ENCODE data around the gene CTSO. TPM values are rescaled to one million over a fixed set of nuclear protein-coding genes. Genes with fewer than 3 reads are reported as not detected.

Gene CTSO
- total and polyA plus RNA-seq, 3 experiments from 2014 or later, result 4.1 to 39.1 (median 4.1) TPM

GRCh38 chr4:155908187-155909139, 45.2 kb downstream of the CTSO start:
- Mint-ChIP-seq H3K27ac (peak overlapping the region in 1 of 8 donors; percentile 1), H3K4me1 (no peaks in the 10 kb centered on the region), H3K36me3 (no peaks in the 10 kb centered on the region), H3K4me3 (no peak overlapping the region), H3K27me3 (peaks cover 2 to 20% of the 10 kb centered on the region in 2 donors), H3K9me3 (no peaks in the 10 kb centered on the region)
- H3K27me3 ChIP-seq (ENCODE audit: insufficient read depth, low read length, poor library complexity, severe bottlenecking), result no peaks in the 10 kb centered on the region
- ChIA-PET POLR2A (no interaction called here), CTCF (no interaction called here)
- no peaks in the 10 kb centered on the region for H3K9me3 ChIP-seq (ENCODE audit: low read length)
- H3K4me3 ChIP-seq (ENCODE audit: low read length), result no peak overlapping the region
- no peak overlapping the region for H3K27ac ChIP-seq (ENCODE audit: low read depth, low read length)
- no peaks in the 10 kb centered on the region for H3K36me3 ChIP-seq (ENCODE audit: insufficient read depth, low read length)
- H3K4me1 ChIP-seq (ENCODE audit: insufficient read depth, low read length), result no peaks in the 10 kb centered on the region
- no peak for DNase-seq

GRCh38 chr4:155907556-155907955, 46.1 kb downstream of the CTSO start:
- H3K9me3 Mint-ChIP-seq, result no peaks in the 10 kb centered on the region
- H3K36me3 Mint-ChIP-seq, result no peaks in the 10 kb centered on the region
- Histone ChIP-seq H3K4me1 (ENCODE audit: insufficient read depth, low read length) (no peaks in the 10 kb centered on the region), H3K4me3 (ENCODE audit: low read length) (no peak overlapping the region), H3K36me3 (ENCODE audit: insufficient read depth, low read length) (no peaks in the 10 kb centered on the region), H3K27ac (ENCODE audit: low read depth, low read length) (no peak overlapping the region), H3K9me3 (ENCODE audit: low read length) (no peaks in the 10 kb centered on the region), H3K27me3 (ENCODE audit: insufficient read depth, low read length, poor library complexity, severe bottlenecking) (no peaks in the 10 kb centered on the region)
- no peaks in the 10 kb centered on the region for H3K4me1 Mint-ChIP-seq
- no peak overlapping the region for H3K4me3 Mint-ChIP-seq
- CTCF ChIA-PET, result no interaction called here
- POLR2A ChIA-PET, result no interaction called here
- H3K27me3 Mint-ChIP-seq, result peaks cover 2 to 20% of the 10 kb centered on the region in 2 donors
- no peak overlapping the region for H3K27ac Mint-ChIP-seq
- no peak for DNase-seq

- H3K9me3 ChIP-seq (ENCODE audit: low read length), result no peaks in the 10 kb centered on the region
- no peak overlapping the region for H3K4me3 Mint-ChIP-seq
- CTCF ChIA-PET, result no interaction called here
- H3K4me1 Mint-ChIP-seq, result no peaks in the 10 kb centered on the region
- no peaks in the 10 kb centered on the region for H3K27me3 ChIP-seq (ENCODE audit: insufficient read depth, low read length, poor library complexity, severe bottlenecking)
- H3K27ac Mint-ChIP-seq, result no peak overlapping the region
- H3K4me3 ChIP-seq (ENCODE audit: low read length), result no peak overlapping the region
- no peak overlapping the region for H3K27ac ChIP-seq (ENCODE audit: low read depth, low read length)
- no peaks in the 10 kb centered on the region for H3K36me3 Mint-ChIP-seq
- POLR2A ChIA-PET, result no interaction called here
- no peaks in the 10 kb centered on the region for H3K9me3 Mint-ChIP-seq
- H3K27me3 Mint-ChIP-seq, result peaks cover 2 to 20% of the 10 kb centered on the region in 2 donors
- no peaks in the 10 kb centered on the region for H3K36me3 ChIP-seq (ENCODE audit: insufficient read depth, low read length)
- DNase-seq, result no peak
- H3K4me1 ChIP-seq (ENCODE audit: insufficient read depth, low read length), result no peaks in the 10 kb centered on the region
Measured at GRCh38 chr4:155906554-155907247, 47.0 kb downstream of the CTSO start.

DNA sequence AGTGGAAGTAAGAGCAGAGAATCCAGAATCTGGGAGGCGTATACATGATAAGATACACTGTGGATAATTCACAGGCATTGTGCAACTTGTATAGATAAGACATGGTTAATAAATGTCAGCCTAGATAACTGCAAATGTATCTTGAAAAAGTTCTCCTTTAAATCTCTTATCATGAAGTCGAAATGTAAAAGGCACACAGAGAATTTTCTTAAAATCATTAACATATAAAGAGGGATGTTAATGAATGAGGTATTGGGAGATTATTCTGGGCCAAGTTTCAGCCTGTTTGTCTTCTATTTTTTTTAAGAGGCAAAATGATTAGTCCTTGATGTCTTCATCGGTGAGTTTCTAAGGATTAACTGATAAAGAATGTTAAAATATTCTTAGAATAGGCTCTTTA, 49.3 kb downstream of the CTSO start:
- Histone ChIP-seq H3K27ac (ENCODE audit: low read depth, low read length) (no peak overlapping the region), H3K36me3 (ENCODE audit: insufficient read depth, low read length) (no peaks in the 10 kb centered on the region), H3K4me1 (ENCODE audit: insufficient read depth, low read length) (no peaks in the 10 kb centered on the region), H3K9me3 (ENCODE audit: low read length) (no peaks in the 10 kb centered on the region), H3K27me3 (ENCODE audit: insufficient read depth, low read length, poor library complexity, severe bottlenecking) (no peaks in the 10 kb centered on the region), H3K4me3 (ENCODE audit: low read length) (no peak overlapping the region)
- H3K9me3 Mint-ChIP-seq, result no peaks in the 10 kb centered on the region
- peaks cover 0 to 14% of the 10 kb centered on the region in 2 donors for H3K27me3 Mint-ChIP-seq
- no peak for DNase-seq
- POLR2A ChIA-PET, result no interaction called here
- no peak overlapping the region for H3K27ac Mint-ChIP-seq
- no peak overlapping the region for H3K4me3 Mint-ChIP-seq
- CTCF ChIA-PET, result no interaction called here
- H3K36me3 Mint-ChIP-seq, result no peaks in the 10 kb centered on the region
- H3K4me1 Mint-ChIP-seq, result no peaks in the 10 kb centered on the region

DNA sequence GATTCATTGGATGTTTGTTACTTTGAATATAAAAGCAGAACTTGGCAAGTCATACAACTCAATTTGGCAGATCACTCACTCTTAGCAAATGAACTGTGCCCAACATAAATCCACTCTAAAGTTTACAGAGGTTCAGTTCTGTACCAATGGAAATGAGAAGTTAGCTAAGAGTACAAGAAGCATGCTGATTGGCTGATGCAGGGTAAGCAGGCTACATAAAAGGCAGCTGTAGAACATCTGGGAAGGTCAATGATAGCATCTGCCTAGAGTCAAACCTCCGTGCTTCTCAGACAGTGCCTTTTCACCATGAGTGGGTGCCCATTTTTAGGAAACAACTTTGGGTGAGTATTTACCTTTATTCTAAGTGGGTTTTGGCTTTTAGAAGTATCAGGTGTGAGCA, 50.2 kb downstream of the CTSO start, which contains the start of gene TDO2:
Gene TDO2 (plus strand): TSS at position 244 of the 400 bp plus-strand sequence. CDS start 63 bp downstream, at position 307.
- DNase-seq, result no peak
- Histone ChIP-seq H3K4me3 (ENCODE audit: low read length) (no peak within 1 kb of the TSS), H3K4me1 (ENCODE audit: insufficient read depth, low read length) (no peaks in the 10 kb centered on the region), H3K27ac (ENCODE audit: low read depth, low read length) (no peak within 1 kb of the TSS), H3K27me3 (ENCODE audit: insufficient read depth, low read length, poor library complexity, severe bottlenecking) (no peaks in the 10 kb centered on the region), H3K9me3 (ENCODE audit: low read length) (no peaks in the 10 kb centered on the region), H3K36me3 (ENCODE audit: insufficient read depth, low read length) (no peaks in the 10 kb centered on the region)
- ChIA-PET CTCF (no interaction called here), POLR2A (no interaction called here)
- Mint-ChIP-seq H3K4me3 (no peak within 1 kb of the TSS), H3K4me1 (no peaks in the 10 kb centered on the region), H3K9me3 (peaks cover 0 to 5% (median 0%) of the 10 kb centered on the region in 5 donors), H3K27me3 (peaks cover 0 to 12% of the 10 kb centered on the region in 2 donors), H3K36me3 (no peaks in the 10 kb centered on the region), H3K27ac (peak within 1 kb of the TSS in 1 of 8 donors; percentile 50)

GRCh38 chr4:155901013-155901412, 52.7 kb downstream of the CTSO start:
- H3K4me3 ChIP-seq (ENCODE audit: low read length), result no peak overlapping the region
- H3K4me3 Mint-ChIP-seq, result no peak overlapping the region
- H3K9me3 Mint-ChIP-seq, result peaks cover 8 to 14% (median 12%) of the 10 kb centered on the region in 5 donors
- H3K36me3 ChIP-seq (ENCODE audit: insufficient read depth, low read length), result no peaks in the 10 kb centered on the region
- no peak overlapping the region for H3K27ac ChIP-seq (ENCODE audit: low read depth, low read length)
- no peaks in the 10 kb centered on the region for H3K4me1 Mint-ChIP-seq
- DNase-seq, result no peak
- no peaks in the 10 kb centered on the region for H3K27me3 ChIP-seq (ENCODE audit: insufficient read depth, low read length, poor library complexity, severe bottlenecking)
- H3K9me3 ChIP-seq (ENCODE audit: low read length), result no peaks in the 10 kb centered on the region
- H3K27ac Mint-ChIP-seq, result no peak overlapping the region
- no peaks in the 10 kb centered on the region for H3K36me3 Mint-ChIP-seq
- ChIA-PET CTCF (no interaction called here), POLR2A (no interaction called here)
- no peaks in the 10 kb centered on the region for H3K4me1 ChIP-seq (ENCODE audit: insufficient read depth, low read length)
- H3K27me3 Mint-ChIP-seq, result no peaks in the 10 kb centered on the region

DNA sequence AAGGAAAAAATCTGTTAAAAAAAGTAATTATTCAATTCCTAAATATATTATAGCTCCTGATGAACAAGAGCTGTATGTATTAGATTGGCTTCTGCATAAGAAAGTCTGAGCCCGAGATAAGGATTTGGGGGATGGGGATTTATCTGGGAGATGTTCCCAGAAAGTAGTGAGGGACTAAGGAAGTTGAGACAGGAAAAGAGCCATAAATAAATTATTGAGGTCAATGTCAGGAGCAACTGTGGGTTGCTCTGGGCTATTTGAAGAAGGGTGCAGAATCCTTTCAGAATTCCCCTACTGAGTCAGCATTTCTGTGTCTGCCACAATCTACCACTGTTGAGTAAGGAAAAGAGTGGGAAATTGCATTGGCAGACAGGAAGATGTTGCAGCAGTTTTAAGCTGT, 53.3 kb downstream of the CTSO start:
- H3K9me3 ChIP-seq (ENCODE audit: low read length), result no peaks in the 10 kb centered on the region
- Mint-ChIP-seq H3K27ac (no peak overlapping the region), H3K4me3 (no peak overlapping the region), H3K36me3 (no peaks in the 10 kb centered on the region), H3K4me1 (no peaks in the 10 kb centered on the region), H3K27me3 (no peaks in the 10 kb centered on the region), H3K9me3 (peaks cover 9 to 14% (median 12%) of the 10 kb centered on the region in 5 donors)
- ChIA-PET CTCF (no interaction called here), POLR2A (no interaction called here)
- H3K36me3 ChIP-seq (ENCODE audit: insufficient read depth, low read length), result no peaks in the 10 kb centered on the region
- no peaks in the 10 kb centered on the region for H3K27me3 ChIP-seq (ENCODE audit: insufficient read depth, low read length, poor library complexity, severe bottlenecking)
- no peak for DNase-seq
- H3K4me3 ChIP-seq (ENCODE audit: low read length), result no peak overlapping the region
- no peaks in the 10 kb centered on the region for H3K4me1 ChIP-seq (ENCODE audit: insufficient read depth, low read length)
- no peak overlapping the region for H3K27ac ChIP-seq (ENCODE audit: low read depth, low read length)

- POLR2A ChIA-PET, result no interaction called here
- CTCF ChIA-PET, result no interaction called here
- no peaks in the 10 kb centered on the region for H3K4me1 ChIP-seq (ENCODE audit: insufficient read depth, low read length)
- Mint-ChIP-seq H3K36me3 (no peaks in the 10 kb centered on the region), H3K9me3 (peaks cover 11 to 14% (median 12%) of the 10 kb centered on the region in 5 donors), H3K4me3 (no peak overlapping the region), H3K4me1 (no peaks in the 10 kb centered on the region), H3K27me3 (no peaks in the 10 kb centered on the region), H3K27ac (no peak overlapping the region)
- H3K36me3 ChIP-seq (ENCODE audit: insufficient read depth, low read length), result no peaks in the 10 kb centered on the region
- no peak overlapping the region for H3K27ac ChIP-seq (ENCODE audit: low read depth, low read length)
- no peaks in the 10 kb centered on the region for H3K9me3 ChIP-seq (ENCODE audit: low read length)
- DNase-seq, result no peak
- H3K4me3 ChIP-seq (ENCODE audit: low read length), result no peak overlapping the region
- H3K27me3 ChIP-seq (ENCODE audit: insufficient read depth, low read length, poor library complexity, severe bottlenecking), result no peaks in the 10 kb centered on the region
Measured at GRCh38 chr4:155899891-155900290, 53.8 kb downstream of the CTSO start.

Data from CD8-positive, alpha-beta memory T cell (primary cell).